Endothelial cell of umbilical vein (primary cell): Measurements from ENCODE around the gene INPP5B.

Source experiments
- CTCF ChIP-seq, 2 donors: IDR thresholded peaks; 1 replicate in 1 of 2; 2 replicates in 1 of 2; pipeline ENCODE4 v1.5.1; 2011; ENCODE audit warnings: low read length in 2 of 2, mild to moderate bottlenecking in 2 of 2, moderate library complexity in 2 of 2, control low read depth in 1 of 2, inconsistent platforms in 1 of 2, low read depth in 1 of 2; ENCODE audit not compliant: insufficient read depth in 1 of 2; ENCODE audit errors: extremely low read depth in 1 of 2
- JUN ChIP-seq: IDR thresholded peaks from 2 replicates; pipeline ENCODE4 v1.6.1; 2011; ENCODE audit warnings: borderline replicate concordance, low read depth; ENCODE audit not compliant: insufficient read length, insufficient read depth
- POLR2A ChIP-seq: IDR thresholded peaks from 2 replicates; pipeline ENCODE4 v1.6.1; 2012; ENCODE audit warnings: low read depth, mild to moderate bottlenecking, control low read depth, low read length
- POLR2AphosphoS5 ChIP-seq: IDR thresholded peaks from 2 replicates; pipeline ENCODE4 v1.6.1; 2012; ENCODE audit warnings: low read depth, mild to moderate bottlenecking, control low read depth, low read length, moderate library complexity; ENCODE audit not compliant: insufficient read depth
- TF ChIP-seq, protein P1 (sequence below): IDR thresholded peaks from 2 replicates; pipeline ENCODE4 v1.6.1; 2011; ENCODE audit not compliant: insufficient read depth, insufficient read length

DNA sequence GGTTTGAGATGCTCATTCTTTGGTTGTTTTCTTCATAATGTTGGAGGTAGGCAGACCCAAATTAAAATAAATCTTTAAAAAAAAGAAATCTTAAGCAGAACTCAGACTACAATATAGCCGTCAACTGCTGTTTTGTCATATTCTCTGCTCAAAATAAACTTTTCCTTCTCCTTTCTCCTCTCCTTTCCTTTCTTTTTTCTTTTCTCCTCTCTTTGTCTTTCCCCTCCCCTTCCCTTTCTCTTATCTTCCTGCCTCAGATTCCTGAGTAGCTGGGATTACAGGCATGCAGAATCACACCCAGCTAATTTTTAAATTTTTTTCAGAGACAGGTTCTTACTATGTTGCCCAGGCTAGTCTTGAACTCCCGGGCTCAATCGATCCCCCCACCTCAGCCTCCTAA, 62.7 kb downstream of the INPP5B start:
- no peak for TF ChIP-seq CTCF (IDR thresholded peaks at IDR 0.05; ENCODE audit: extremely low read depth in 1 of 2, insufficient read depth in 1 of 2, low read depth in 1 of 2, low read length in 2 of 2)
- no peak for TF ChIP-seq POLR2AphosphoS5
- TF ChIP-seq JUN = no peak
- no peak for TF ChIP-seq POLR2A
- TF ChIP-seq, protein P1, sequence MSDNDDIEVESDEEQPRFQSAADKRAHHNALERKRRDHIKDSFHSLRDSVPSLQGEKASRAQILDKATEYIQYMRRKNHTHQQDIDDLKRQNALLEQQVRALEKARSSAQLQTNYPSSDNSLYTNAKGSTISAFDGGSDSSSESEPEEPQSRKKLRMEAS = no peak
